ENCODE measurements around the gene MCRS1.

DNA sequence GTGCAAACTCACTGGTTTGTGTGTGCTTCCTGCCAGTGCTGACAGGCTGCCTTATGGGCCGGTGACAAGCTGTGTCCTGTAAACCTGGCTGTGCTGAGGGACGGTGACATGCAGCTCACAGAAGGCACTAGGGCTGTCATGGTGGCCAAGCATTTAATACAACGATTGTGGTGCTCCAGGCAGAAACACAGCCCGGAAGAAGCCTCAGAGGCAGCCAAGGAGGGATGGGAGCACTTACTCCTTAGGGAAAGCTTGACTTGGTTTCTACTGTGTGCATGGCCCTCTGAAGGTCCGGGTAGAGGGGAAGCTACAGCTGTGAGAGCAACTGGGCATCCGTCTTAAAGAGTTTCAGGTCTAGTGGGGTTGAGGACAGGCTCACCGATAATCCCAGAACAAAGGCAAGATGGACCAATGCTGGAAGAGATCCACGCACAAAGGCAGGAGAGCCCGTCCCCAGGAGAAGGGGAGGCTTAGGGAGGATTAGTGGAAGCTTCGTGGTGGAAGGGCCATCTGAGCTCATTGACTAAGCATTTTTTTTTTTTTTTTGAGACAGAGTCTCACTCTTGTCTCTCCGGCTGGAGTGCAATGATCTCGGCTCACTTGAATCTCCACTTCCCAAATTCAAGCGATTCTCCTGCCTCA lies 10.7 kb upstream of the MCRS1 start:
- TF ChIP-seq PAX5 (IDR thresholded peaks at IDR 0.05; ENCODE audit: insufficient read depth, low read length, severe bottlenecking) (no peak), POLR2A (IDR thresholded peaks at IDR 0.05; ENCODE audit: low read depth, low read length) (no peak), TAF1 (IDR thresholded peaks at IDR 0.05; ENCODE audit: low read depth, low read length) (no peak), POLR2AphosphoS5 (IDR thresholded peaks at IDR 0.05; ENCODE audit: low read depth, low read length) (no peak), POU2F2 (IDR thresholded peaks at IDR 0.05; ENCODE audit: low read depth, low read length) (no peak), SPI1 (IDR thresholded peaks at IDR 0.05; ENCODE audit: low read depth, low read length) (no peak)
